AG04449 (cell line): ENCODE data around the gene PRPSAP1.

Experiments used
- CTCF ChIA-PET: fragments of 350-600 bp; formaldehyde crosslinking; extraction: SDS; loops from one replicate; lab custom pipeline; 2021; ENCODE audit warnings: antibody characterized with exemption; lab: Yijun Ruan, JAX
- POLR2A ChIA-PET: fragments of 400-600, 350-600 bp; formaldehyde crosslinking; extraction: SDS; loops from one replicate; lab custom pipeline; 2020; ENCODE audit warnings: antibody characterized with exemption, inconsistent platforms; lab: Yijun Ruan, JAX
- DNase-seq: peaks from one replicate; pipeline ENCODE4 v3.0.0-alpha.2; 2010; ENCODE audit warnings: low read depth, low spot score
- H3K4me3 ChIP-seq: 2 replicates; pipeline ENCODE4 v1.5.1; 2011; ENCODE audit warnings: low read depth, mild to moderate bottlenecking, control low read depth, low read length
- TF ChIP-seq, protein P1 (sequence below): IDR thresholded peaks from one replicate; pipeline ENCODE4 v1.5.1; 2011; ENCODE audit warnings: mild to moderate bottlenecking, moderate library complexity, low read length, control low read depth, inconsistent platforms; ENCODE audit not compliant: insufficient read depth; ENCODE audit errors: missing control alignments

PRPSAP1 gene

DNA sequence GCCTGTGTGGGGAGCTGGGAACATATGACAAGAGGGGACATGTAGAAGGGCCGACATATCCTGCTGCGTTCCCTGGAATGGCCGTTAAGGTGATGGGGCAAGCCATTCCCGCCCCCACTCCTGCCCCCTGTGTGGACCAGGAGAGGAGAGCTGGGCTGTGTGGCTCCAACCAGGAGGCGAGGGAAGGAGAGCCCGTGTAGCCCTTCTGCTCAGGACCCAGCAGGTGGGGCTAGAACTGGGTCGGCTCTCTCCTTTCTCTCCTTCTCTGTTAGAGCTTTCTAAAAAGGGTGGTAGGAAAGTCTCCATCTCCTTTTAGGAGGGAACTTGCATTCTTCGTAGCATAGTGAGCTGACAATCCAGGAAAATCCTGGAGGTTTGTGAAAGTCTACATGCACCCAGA is 43.5 kb upstream of the PRPSAP1 start:
- CTCF ChIA-PET: interaction anchor here (0.9 to 32.3 kb wide), 31 partner anchors 4 to 383 kb away, joined by 3 to 851 read pairs (median 9); partner anchors contain the start of genes PRPSAP1, QRICH2, RHBDF2 and SPHK1
- TF ChIP-seq, protein P1, sequence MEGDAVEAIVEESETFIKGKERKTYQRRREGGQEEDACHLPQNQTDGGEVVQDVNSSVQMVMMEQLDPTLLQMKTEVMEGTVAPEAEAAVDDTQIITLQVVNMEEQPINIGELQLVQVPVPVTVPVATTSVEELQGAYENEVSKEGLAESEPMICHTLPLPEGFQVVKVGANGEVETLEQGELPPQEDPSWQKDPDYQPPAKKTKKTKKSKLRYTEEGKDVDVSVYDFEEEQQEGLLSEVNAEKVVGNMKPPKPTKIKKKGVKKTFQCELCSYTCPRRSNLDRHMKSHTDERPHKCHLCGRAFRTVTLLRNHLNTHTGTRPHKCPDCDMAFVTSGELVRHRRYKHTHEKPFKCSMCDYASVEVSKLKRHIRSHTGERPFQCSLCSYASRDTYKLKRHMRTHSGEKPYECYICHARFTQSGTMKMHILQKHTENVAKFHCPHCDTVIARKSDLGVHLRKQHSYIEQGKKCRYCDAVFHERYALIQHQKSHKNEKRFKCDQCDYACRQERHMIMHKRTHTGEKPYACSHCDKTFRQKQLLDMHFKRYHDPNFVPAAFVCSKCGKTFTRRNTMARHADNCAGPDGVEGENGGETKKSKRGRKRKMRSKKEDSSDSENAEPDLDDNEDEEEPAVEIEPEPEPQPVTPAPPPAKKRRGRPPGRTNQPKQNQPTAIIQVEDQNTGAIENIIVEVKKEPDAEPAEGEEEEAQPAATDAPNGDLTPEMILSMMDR: no peak
- no peak for DNase-seq
- no peak overlapping the region for H3K4me3 ChIP-seq
- POLR2A ChIA-PET: interaction anchor here (1.8 kb wide), 1 partner anchor 11 kb away, joined by 8 read pairs; no protein-coding TSS in a partner anchor

DNA sequence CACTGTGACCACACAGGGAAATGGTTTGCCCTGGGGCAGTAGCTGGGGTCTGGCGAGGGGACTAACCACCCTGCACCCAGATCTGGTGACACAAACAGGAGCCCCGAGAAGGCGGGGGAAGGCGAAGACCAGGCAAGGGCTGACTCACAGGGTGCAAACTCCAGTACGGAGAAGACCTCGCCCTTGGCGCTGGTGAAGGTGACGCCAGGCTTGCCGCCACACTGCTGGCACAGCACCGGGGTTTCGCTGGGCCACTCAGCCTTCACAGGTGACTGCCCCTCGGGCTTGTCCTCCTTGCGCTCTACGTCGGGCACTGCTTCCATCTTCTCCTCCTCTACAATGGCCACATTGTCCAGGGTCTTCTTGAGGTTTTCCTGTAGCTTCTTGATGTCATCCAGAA is 42.3 kb upstream of the PRPSAP1 start:
- TF ChIP-seq, protein P1: no peak
- ChIA-PET CTCF (interaction anchor here (1.1 to 32.3 kb wide), 9 partner anchors 3 to 117 kb away, joined by 3 to 851 read pairs (median 19); partner anchors contain the start of genes QRICH2, SPHK1 and UBE2O), POLR2A (no interaction called here)
- no peak overlapping the region for H3K4me3 ChIP-seq
- no peak for DNase-seq

DNA sequence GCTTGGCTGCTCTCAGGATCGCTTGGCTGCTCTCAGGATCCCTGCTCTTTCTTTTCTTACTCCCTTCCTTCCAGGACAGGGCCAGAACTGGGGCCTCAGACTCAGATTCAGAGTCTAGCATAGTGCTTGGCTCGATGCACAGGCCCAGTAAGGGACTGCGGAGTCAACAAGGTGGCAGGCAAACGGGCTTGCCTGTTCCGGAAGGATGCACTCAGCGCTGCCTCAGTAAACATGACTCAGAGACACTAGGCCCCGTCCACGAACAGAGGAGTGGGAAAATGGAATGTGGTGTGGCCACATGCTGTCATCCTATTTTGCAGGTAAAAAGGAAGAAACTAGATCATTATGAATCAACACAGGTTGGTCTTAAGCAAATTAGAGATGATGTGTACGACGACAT is 40.5 kb upstream of the PRPSAP1 start:
- DNase-seq: no peak
- no peak overlapping the region for H3K4me3 ChIP-seq
- TF ChIP-seq, protein P1: no peak
- ChIA-PET CTCF (interaction anchor here (0.6 to 32.3 kb wide), 5 partner anchors 1 to 114 kb away, joined by 3 to 851 read pairs (median 578); partner anchors contain the start of genes QRICH2 and SPHK1), POLR2A (no interaction called here)

DNA sequence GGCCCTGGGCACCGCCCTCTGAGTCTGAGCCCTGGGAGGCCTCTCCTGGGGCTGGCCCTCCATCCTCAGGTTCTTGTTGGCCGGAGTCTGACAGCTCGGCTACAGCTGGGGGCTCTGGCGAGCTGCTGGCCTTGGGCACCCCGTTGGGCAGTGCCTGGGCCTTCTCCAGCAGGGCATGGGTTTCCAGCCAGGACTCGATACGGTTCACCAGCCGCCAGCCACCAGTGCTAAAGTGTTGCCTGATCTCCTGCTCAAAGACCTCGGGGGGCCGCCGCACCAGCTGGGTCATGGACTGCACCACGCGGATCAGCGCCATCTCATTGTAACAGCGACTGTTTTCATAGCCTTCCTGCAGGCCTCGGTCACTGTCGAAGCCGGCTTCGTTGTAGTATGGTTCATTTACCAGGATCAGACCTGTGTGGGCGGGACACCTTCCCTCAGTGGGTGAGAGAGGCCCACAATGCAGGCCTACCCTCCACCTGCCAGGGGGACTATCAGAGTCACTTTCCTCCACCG is 37.5 kb upstream of the PRPSAP1 start:
- TF ChIP-seq, protein P1: no peak
- CTCF ChIA-PET: interaction anchor here (27.1 to 32.3 kb wide), 2 partner anchors 15 to 88 kb away, joined by 578 to 851 read pairs; partner anchors contain the start of gene QRICH2
- no peak for DNase-seq
- H3K4me3 ChIP-seq: no peak overlapping the region
- POLR2A ChIA-PET: no interaction called here

DNA sequence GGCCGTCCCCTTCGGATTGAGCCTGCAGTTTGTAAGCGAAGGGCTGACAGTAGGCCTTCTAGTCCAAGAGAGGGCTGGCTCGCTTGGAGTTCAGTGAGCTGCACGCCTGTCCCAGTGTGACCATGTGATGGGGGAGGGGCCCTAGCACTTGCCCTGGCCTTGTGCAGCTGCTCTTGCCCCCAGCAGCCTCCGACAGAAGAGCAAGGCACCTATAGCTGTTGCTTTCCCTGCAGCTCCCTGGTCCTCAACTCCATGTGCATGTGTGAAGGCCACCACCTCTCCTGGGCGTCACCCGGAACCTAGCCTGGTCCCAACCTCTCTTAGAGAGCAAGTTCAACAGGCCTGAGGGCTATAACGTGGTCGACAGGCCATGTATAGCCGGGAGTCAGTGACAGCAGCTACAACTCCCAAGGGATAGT is 36.3 kb upstream of the PRPSAP1 start:
- no peak for DNase-seq
- H3K4me3 ChIP-seq: no peak overlapping the region
- ChIA-PET POLR2A (no interaction called here), CTCF (interaction anchor here (1.1 to 32.3 kb wide), 5 partner anchors 16 to 87 kb away, joined by 3 to 851 read pairs (median 6); partner anchors contain the start of gene QRICH2)
- TF ChIP-seq, protein P1: no peak
